Gastroesophageal sphincter (tissue), 3 donors: Measurements from ENCODE around the gene C17orf67.

Experiments used
- CTCF ChIP-seq, 4 experiments: fragments of 200-600 bp in 2 of 4; fragments of 450-650 bp in 2 of 4; sonication (generic) in 1 of 4; IDR thresholded peaks; one replicate each; pipeline ENCODE4 v1.5.1; 2017 to 2019; ENCODE audit warnings: antibody characterized with exemption in 4 of 4, mild to moderate bottlenecking in 2 of 4, moderate library complexity in 2 of 4
- POLR2A ChIP-seq, 2 donors: fragments of 450-650 bp; IDR thresholded peaks; one replicate each; pipeline ENCODE4 v1.6.1; 2017; ENCODE audit warnings: antibody characterized with exemption in 2 of 2, mild to moderate bottlenecking in 2 of 2, moderate library complexity in 1 of 2

DNA sequence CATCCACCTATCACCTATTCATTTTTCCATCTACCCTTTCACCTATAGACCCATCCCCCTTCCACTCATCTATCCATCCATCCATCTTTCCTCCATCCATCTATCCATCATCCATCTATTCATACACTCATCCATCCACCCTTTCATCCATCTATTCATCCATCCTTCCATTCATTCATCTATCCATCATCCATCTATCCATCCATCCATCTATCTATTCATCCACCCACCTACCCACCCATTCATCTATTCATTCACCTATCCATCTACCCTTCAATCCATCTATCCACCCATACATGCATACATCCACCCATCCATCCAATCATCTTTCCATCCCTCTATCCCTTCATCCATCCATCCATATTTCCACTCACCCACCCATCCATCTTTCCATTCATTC, 63.3 kb downstream of the C17orf67 start:
- TF ChIP-seq CTCF (IDR thresholded peaks at IDR 0.05): no peak
- TF ChIP-seq POLR2A (IDR thresholded peaks at IDR 0.05): no peak
